Erythroblast (primary cell): ENCODE measurements around the gene CH25H.

Source experiments
- GATA1 ChIP-seq: IDR thresholded peaks from 2 replicates; pipeline ENCODE4 v1.6.1; 2011; ENCODE audit warnings: low read depth, mild to moderate bottlenecking, control low read depth, low read length, moderate library complexity
- POLR2A ChIP-seq: IDR thresholded peaks from 2 replicates; pipeline ENCODE4 v1.6.1; 2011; ENCODE audit warnings: mild to moderate bottlenecking, low read length

DNA sequence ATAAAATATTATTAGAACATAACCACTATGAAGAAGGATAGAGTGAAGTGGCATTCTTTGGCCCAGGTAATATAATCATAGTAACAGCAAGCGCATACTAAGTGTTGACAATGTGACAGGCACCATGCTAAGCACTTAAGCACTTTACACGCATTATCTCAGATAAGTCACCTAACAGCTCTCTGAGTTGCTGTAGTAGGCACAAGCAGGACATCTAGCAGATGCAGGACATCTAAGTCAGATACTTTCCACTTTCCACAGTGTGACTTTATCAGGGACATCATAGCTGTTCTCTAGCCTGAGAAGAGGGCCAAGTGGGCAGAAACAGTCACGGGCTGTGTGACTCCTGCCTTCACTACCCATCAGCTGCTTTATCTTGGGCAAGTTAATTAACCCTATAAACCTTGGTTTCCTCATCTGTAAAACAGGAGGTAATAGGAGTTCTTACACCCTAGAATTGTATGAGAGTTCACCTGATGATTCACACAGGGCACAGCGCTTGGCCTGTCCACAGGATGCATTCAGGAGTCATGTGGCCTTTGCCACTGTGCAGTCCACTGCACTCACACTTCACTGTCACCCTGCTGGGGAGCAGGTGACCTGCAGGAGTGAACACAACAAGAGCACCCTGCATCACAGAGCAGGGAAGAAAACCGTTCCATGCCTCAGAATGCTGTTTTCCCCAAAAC lies 32.0 kb upstream of the CH25H start:
- TF ChIP-seq POLR2A (no peak), GATA1 (no peak)
